Epithelial cell of esophagus (primary cell): ENCODE measurements around the gene CTSL.

Experiments used
- DNase-seq: peaks from one replicate; pipeline ENCODE4 v3.0.0; 2010; ENCODE audit warnings: low read depth
- H3K4me3 ChIP-seq: 2 replicates; pipeline ENCODE4 v1.5.1; 2011; ENCODE audit warnings: mild to moderate bottlenecking, low read length, control low read depth
- TF ChIP-seq, protein P1 (sequence below): IDR thresholded peaks from 2 replicates; pipeline ENCODE4 v1.5.1; 2011; ENCODE audit warnings: low read depth, mild to moderate bottlenecking, low read length, control low read depth, inconsistent platforms; ENCODE audit not compliant: insufficient read depth; ENCODE audit errors: missing control alignments

The CTSL gene

DNA sequence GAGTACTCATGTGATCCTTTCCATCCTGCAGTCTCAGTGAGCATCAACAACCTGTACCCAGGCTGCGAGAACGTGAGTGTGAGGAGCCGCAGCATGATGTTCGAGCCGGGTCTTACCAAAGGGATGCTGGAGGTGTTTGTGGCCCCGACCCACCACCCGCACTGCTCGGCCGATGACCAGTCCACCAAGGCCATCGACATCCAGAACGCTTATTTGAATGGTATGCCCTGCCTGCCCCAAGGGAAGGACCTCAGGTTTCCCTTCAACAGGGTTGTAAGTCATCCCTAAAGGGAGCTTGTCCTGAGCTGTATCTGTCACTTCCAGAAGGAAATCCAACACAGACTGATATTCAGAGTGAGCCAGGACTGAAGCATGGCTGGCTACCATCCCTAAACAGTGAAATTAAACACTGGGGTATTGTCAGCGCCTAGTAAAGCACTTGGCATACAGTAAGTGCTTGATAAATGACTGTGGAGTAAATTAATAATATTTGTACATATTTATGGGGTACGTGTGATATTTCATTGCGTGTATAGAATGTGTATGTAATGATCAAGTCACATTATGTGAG lies 39.3 kb upstream of the CTSL start:
- TF ChIP-seq, protein P1, sequence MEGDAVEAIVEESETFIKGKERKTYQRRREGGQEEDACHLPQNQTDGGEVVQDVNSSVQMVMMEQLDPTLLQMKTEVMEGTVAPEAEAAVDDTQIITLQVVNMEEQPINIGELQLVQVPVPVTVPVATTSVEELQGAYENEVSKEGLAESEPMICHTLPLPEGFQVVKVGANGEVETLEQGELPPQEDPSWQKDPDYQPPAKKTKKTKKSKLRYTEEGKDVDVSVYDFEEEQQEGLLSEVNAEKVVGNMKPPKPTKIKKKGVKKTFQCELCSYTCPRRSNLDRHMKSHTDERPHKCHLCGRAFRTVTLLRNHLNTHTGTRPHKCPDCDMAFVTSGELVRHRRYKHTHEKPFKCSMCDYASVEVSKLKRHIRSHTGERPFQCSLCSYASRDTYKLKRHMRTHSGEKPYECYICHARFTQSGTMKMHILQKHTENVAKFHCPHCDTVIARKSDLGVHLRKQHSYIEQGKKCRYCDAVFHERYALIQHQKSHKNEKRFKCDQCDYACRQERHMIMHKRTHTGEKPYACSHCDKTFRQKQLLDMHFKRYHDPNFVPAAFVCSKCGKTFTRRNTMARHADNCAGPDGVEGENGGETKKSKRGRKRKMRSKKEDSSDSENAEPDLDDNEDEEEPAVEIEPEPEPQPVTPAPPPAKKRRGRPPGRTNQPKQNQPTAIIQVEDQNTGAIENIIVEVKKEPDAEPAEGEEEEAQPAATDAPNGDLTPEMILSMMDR: no peak
- no peak for DNase-seq
- H3K4me3 ChIP-seq: no peak overlapping the region

DNA sequence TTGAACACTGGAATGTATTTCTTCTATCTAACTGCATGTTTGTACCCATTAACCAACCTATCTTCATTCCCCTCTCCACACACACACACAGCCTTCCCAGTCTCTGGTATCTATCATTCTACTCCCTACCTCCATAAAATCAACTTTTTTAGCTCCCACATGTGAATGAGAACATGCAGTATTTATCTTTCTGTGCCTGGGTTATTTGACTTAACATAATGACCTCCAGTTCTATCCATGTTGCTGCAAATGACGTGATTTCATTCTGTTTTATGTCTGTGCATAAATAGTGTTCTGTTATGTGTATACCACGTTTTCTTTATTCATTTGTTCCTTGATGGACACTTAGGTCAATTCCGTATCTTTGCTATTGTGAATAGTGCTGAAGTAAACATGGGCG lies 38.7 kb upstream of the CTSL start:
- DNase-seq: no peak
- H3K4me3 ChIP-seq: no peak overlapping the region
- TF ChIP-seq, protein P1: no peak

DNA sequence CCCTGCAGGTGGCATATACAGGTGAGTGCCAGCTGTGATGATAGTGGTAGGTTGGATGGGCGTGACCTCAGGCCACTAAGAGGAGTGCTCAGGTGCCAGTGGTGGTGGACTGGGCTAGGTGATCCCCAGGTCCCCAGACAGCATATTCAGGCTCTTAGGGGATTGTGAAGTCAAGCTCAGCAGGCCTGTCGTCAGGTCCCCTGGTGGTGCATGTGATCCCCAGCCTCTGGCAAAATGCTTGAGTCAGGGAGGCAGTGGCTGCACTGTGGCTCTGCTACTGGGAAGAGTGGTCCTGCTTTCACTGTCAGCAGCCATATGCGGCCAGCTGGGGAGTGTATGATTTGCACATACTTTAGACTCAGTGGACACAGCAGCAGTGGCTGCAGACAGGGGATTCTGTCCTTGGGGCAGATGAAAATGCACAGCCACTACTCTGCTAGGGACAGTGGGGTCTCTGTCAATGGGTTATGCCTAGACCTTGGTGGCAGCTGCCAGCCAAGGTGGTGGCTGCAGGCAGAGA lies 31.6 kb upstream of the CTSL start:
- H3K4me3 ChIP-seq: no peak overlapping the region
- DNase-seq: no peak
- TF ChIP-seq, protein P1: no peak

DNA sequence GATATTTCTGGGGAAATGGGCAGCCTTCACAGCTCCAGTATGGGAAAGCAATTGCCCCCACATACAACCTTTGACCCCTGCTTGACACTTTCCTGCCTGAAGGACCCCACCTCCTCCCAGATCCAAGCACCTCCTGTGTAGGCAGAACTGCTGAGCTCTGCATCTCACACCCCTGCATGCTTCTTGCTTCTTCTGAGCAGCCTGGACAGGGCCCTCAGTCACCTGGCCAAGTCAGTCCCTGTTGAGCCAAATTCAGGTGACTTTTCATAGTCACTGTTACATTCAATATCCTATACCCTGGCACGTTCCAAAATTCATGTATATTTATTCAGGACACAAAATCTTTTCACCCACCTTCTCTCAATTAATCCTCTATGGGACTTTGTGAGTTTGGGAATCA lies 30.4 kb upstream of the CTSL start:
- no peak overlapping the region for H3K4me3 ChIP-seq
- no peak for DNase-seq
- TF ChIP-seq, protein P1: no peak

DNA sequence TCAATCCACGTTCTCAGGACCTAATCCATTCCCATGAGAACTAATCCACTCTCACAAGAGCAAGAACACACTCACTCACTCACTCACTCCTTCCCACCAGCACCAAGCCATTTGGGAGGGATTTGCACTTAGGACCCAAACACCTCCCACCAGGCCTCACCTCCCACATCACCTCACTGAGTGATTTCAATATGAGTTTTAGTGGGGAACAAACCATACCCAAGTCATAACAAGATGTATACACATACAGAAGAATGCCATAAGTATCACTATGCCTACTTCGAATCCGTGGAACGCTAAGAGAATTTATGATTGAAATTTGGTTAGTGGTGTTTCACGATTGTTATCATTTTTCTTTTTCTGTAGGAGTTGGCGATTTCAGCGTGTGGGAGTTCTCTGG lies 29.3 kb upstream of the CTSL start:
- DNase-seq: no peak
- TF ChIP-seq, protein P1: no peak
- H3K4me3 ChIP-seq: no peak overlapping the region

DNA sequence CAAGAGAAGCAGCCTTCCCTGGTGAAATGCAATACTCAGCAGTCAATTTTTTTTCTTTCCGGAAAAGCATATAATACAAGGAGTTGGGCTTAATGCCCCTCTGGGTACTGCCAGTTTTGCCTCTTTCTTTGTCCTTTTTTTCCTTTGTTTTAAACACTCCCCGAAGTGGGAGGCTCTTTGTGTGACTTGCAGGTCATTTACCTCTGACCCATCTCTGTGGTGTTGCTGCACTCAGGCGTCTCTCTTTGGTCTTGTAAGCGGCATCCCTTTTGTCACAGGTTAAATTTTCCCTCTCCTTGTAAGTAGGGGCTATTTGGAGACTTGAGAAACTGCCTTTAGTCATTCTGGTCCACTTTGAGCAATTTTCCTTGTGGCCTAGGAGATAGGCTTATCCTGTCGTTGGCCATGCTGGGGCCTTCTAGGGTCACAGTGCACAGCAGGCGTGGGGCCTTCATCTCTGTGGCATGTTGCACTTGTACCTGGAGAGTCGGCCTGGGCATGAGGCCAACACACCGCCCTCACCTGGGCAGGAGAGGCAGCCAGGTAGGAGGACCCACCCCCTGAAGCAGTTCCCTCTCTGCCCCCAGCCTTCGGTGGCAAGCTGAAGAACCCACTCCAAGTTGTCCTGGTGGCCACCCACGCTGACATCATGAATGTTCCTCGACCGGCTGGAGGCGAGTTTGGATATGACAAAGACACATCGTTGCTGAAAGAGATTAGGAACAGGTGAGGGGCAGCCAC lies 27.7 kb upstream of the CTSL start:
- DNase-seq: no peak
- H3K4me3 ChIP-seq: no peak overlapping the region
- TF ChIP-seq, protein P1: no peak
